Measurements from ENCODE around the gene ACOT11.

The ACOT11 gene

GRCh38 chr1:54564312-54565112, 16.5 kb downstream of the ACOT11 start:
- DNase-seq (ENCODE audit: low read depth), result no peak

GRCh38 chr1:54565113-54565501, 17.1 kb downstream of the ACOT11 start:
- no peak for DNase-seq (ENCODE audit: low read depth)

GRCh38 chr1:54566438-54567141, 18.6 kb downstream of the ACOT11 start:
- DNase-seq (ENCODE audit: low read depth), result no peak

- DNase-seq (ENCODE audit: low read depth), result no peak
Observed at GRCh38 chr1:54567961-54568360, 19.9 kb downstream of the ACOT11 start.

- DNase-seq (ENCODE audit: low read depth), result no peak
Observed at GRCh38 chr1:54569339-54569738, 21.3 kb downstream of the ACOT11 start.

- DNase-seq (ENCODE audit: low read depth), result no peak
Observed at GRCh38 chr1:54570161-54570560, 22.1 kb downstream of the ACOT11 start.

- DNase-seq (ENCODE audit: low read depth), result no peak
Observed at GRCh38 chr1:54571326-54571725, 23.3 kb downstream of the ACOT11 start.

- DNase-seq (ENCODE audit: low read depth), result no peak
Observed at GRCh38 chr1:54571803-54572541, 23.9 kb downstream of the ACOT11 start.

- no peak for DNase-seq (ENCODE audit: low read depth)
Observed at GRCh38 chr1:54572542-54572850, 24.5 kb downstream of the ACOT11 start.

- no peak for DNase-seq (ENCODE audit: low read depth)
Observed at GRCh38 chr1:54574158-54574778, 26.2 kb downstream of the ACOT11 start.

GRCh38 chr1:54575161-54575560, 27.1 kb downstream of the ACOT11 start:
- no peak for DNase-seq (ENCODE audit: low read depth)

- DNase-seq (ENCODE audit: low read depth), result no peak
Observed at GRCh38 chr1:54575605-54576290, 27.7 kb downstream of the ACOT11 start.

GRCh38 chr1:54577612-54578011, 29.6 kb downstream of the ACOT11 start:
- no peak for DNase-seq (ENCODE audit: low read depth)

GRCh38 chr1:54579337-54579781, 31.3 kb downstream of the ACOT11 start:
- DNase-seq (ENCODE audit: low read depth), result no peak

- no peak for DNase-seq (ENCODE audit: low read depth)
Observed at GRCh38 chr1:54580856-54581550, 33.0 kb downstream of the ACOT11 start.

- no peak for DNase-seq (ENCODE audit: low read depth)
Observed at GRCh38 chr1:54581621-54582035, 33.6 kb downstream of the ACOT11 start.

GRCh38 chr1:54582566-54583306, 34.7 kb downstream of the ACOT11 start:
- no peak for DNase-seq (ENCODE audit: low read depth)

- no peak for DNase-seq (ENCODE audit: low read depth)
Observed at GRCh38 chr1:54583307-54583686, 35.3 kb downstream of the ACOT11 start.

- no peak for DNase-seq (ENCODE audit: low read depth)
Observed at GRCh38 chr1:54583871-54584270, 35.8 kb downstream of the ACOT11 start.

GRCh38 chr1:54584575-54584974, 36.5 kb downstream of the ACOT11 start:
- no peak for DNase-seq (ENCODE audit: low read depth)

Data from activated T-helper 1 cell treated with Interleukin-2 at 50 U/mL for 16 hours (primary cell).